Occipital lobe (tissue), 3 donors: ENCODE results near the gene ROPN1L. TPM values are rescaled to one million over a fixed set of nuclear protein-coding genes. Genes with fewer than 3 reads are reported as not detected.
"Not testable (repeated sequence)": the region's sequence is repeated elsewhere in the genome, so short reads cannot be mapped to it uniquely, and the experiment has no call there.

Experiments
- DNase-seq: peaks from one replicate; lab custom pipeline; 2025; lab: John Stamatoyannopoulos, UW
- small RNA-seq: library from RNA; depleted of rRNA; stranded (forward); fragments of <200 nt; gene quantifications from one replicate; pipeline ENCODE3, GENCODE V24; 2014
- total RNA-seq: library from RNA; depleted of rRNA; stranded (reverse); fragments of >200 nt; gene quantifications from one replicate; pipeline ENCODE4 v1.2.3, GENCODE V29; 2014

ROPN1L gene
- total RNA-seq, 1 donor from 2014 or later, result 1.9 TPM

GRCh38 chr5:10501554-10502075 lies 59.9 kb downstream of the ROPN1L start:
- DNase-seq, result no peak

GRCh38 chr5:10502130-10502529 lies 60.5 kb downstream of the ROPN1L start:
- DNase-seq, result no peak

- no peak for DNase-seq
Measured at GRCh38 chr5:10502578-10502977, 60.9 kb downstream of the ROPN1L start.

- no peak for DNase-seq
Measured at GRCh38 chr5:10503321-10503720, 61.6 kb downstream of the ROPN1L start.

- DNase-seq, result no peak
Measured at GRCh38 chr5:10503997-10504793, 62.5 kb downstream of the ROPN1L start.

GRCh38 chr5:10505517-10506095 lies 63.9 kb downstream of the ROPN1L start:
- no peak for DNase-seq

- no peak for DNase-seq
Measured at GRCh38 chr5:10506535-10506934, 64.9 kb downstream of the ROPN1L start.

GRCh38 chr5:10507575-10508096 lies 66.0 kb downstream of the ROPN1L start:
- DNase-seq, result no peak

- no peak for DNase-seq
Measured at GRCh38 chr5:10509575-10509974, 67.9 kb downstream of the ROPN1L start.

- DNase-seq, result no peak
Measured at GRCh38 chr5:10511741-10512640, 70.3 kb downstream of the ROPN1L start.

- DNase-seq, result no peak
Measured at GRCh38 chr5:10513501-10514442, 72.1 kb downstream of the ROPN1L start.

- not testable (repeated sequence) for DNase-seq
Measured at GRCh38 chr5:10514572-10514971, 72.9 kb downstream of the ROPN1L start.

Small RNA genes within 50 kb of the gene (small RNA-seq; reads per million reads assigned to genes)
- gene MIR6131, result 0.15 reads per million

Other genes with a start within 250 kb of the ROPN1L start
- gene ATPSCKMT, start 192.0 kb upstream of the ROPN1L start, total RNA-seq, result 44.0 TPM
- gene CCT5, start 191.6 kb upstream of the ROPN1L start, total RNA-seq, result 271 TPM
- gene CMBL, start 134.0 kb upstream of the ROPN1L start, total RNA-seq, result 3.9 TPM
- gene MARCHF6, start 88.2 kb upstream of the ROPN1L start, total RNA-seq, result 245 TPM
- gene ANKRD33B, start 122.2 kb downstream of the ROPN1L start, total RNA-seq, result 4.2 TPM